Smooth muscle cell (in vitro differentiated cells): ENCODE results near the gene LARGE2. TPM values are rescaled to one million over a fixed set of nuclear protein-coding genes. Genes with fewer than 3 reads are reported as not detected.

Experiments used
- DNase-seq: peaks from one replicate; lab custom pipeline; 2025; ENCODE audit not compliant: unreplicated experiment; lab: John Stamatoyannopoulos, UW
- H2AFZ ChIP-seq: fragments of 200-600 bp; sonication (generic); 2 replicates; pipeline ENCODE4 v1.6.0; 2016; ENCODE audit warnings: antibody characterized with exemption, low read depth, mild to moderate bottlenecking
- H3F3A ChIP-seq: fragments of 200-600 bp; sonication (generic); 2 replicates; pipeline ENCODE4 v1.6.0; 2017; ENCODE audit warnings: antibody characterized with exemption, low read depth
- H3K27ac ChIP-seq: fragments of 200-600 bp; sonication (generic); 2 replicates; pipeline ENCODE4 v1.5.1; 2016; ENCODE audit warnings: low read depth, mild to moderate bottlenecking
- H3K27me3 ChIP-seq: fragments of 200-600 bp; sonication (generic); 2 replicates; pipeline ENCODE4 v1.6.1; 2016; ENCODE audit warnings: low read depth, mild to moderate bottlenecking
- H3K36me3 ChIP-seq: fragments of 200-600 bp; sonication (generic); 2 replicates; pipeline ENCODE4 v1.5.1; 2016; ENCODE audit warnings: low read depth
- H3K4me1 ChIP-seq: fragments of 200-600 bp; sonication (generic); 2 replicates; pipeline ENCODE4 v1.5.1; 2016; ENCODE audit warnings: low read depth
- H3K4me2 ChIP-seq: fragments of 200-600 bp; sonication (generic); 2 replicates; pipeline ENCODE4 v1.6.0; 2016; ENCODE audit warnings: mild to moderate bottlenecking
- H3K4me3 ChIP-seq: fragments of 200-600 bp; sonication (generic); 2 replicates; pipeline ENCODE4 v1.5.1; 2016; ENCODE audit warnings: mild to moderate bottlenecking
- H3K79me2 ChIP-seq: fragments of 200-600 bp; sonication (generic); 2 replicates; pipeline ENCODE4 v1.6.0; 2016; ENCODE audit warnings: low read depth, mild to moderate bottlenecking
- H3K9ac ChIP-seq: fragments of 200-600 bp; sonication (generic); 2 replicates; pipeline ENCODE4 v1.6.0; 2016; ENCODE audit warnings: low read depth
- H3K9me3 ChIP-seq: fragments of 200-600 bp; sonication (generic); replicated peaks from 2 replicates; pipeline ENCODE4 v1.5.1; 2016; ENCODE audit warnings: low read depth
- H4K20me1 ChIP-seq: fragments of 200-600 bp; sonication (generic); 2 replicates; pipeline ENCODE4 v1.6.0; 2016; ENCODE audit warnings: low read depth
- WGBS: methylation state at CpG from one replicate; pipeline ENCODE4 v1.1.7; 2016; ENCODE audit warnings: low lambda C conversion rate; 5-methylcytosine and 5-hydroxymethylcytosine counted together
- polyA plus RNA-seq: library from polyadenylated mRNA; unstranded; fragments of >200 nt; fragmentation: Nextera tagmentation; extraction: Ambion mirVana; gene quantifications from 2 replicates; pipeline ENCODE4 v1.2.1, GENCODE V29; 2016
- total RNA-seq: library from RNA; depleted of rRNA; stranded (reverse); fragments of >200 nt; gene quantifications from 2 replicates; pipeline ENCODE4 v1.2.3, GENCODE V29; 2014
- TF ChIP-seq, protein P1 (sequence below): fragments of 200-600 bp; sonication (generic); IDR thresholded peaks from 2 replicates; pipeline ENCODE4 v1.5.1; 2017; ENCODE audit warnings: borderline replicate concordance, mild to moderate bottlenecking, antibody characterized with exemption; ENCODE audit not compliant: insufficient read depth, poor library complexity, severe bottlenecking

Gene LARGE2
- total RNA-seq (0.40 TPM in 2 replicates), polyA plus RNA-seq (0.46 and 2.9 TPM in 2 replicates)

DNA sequence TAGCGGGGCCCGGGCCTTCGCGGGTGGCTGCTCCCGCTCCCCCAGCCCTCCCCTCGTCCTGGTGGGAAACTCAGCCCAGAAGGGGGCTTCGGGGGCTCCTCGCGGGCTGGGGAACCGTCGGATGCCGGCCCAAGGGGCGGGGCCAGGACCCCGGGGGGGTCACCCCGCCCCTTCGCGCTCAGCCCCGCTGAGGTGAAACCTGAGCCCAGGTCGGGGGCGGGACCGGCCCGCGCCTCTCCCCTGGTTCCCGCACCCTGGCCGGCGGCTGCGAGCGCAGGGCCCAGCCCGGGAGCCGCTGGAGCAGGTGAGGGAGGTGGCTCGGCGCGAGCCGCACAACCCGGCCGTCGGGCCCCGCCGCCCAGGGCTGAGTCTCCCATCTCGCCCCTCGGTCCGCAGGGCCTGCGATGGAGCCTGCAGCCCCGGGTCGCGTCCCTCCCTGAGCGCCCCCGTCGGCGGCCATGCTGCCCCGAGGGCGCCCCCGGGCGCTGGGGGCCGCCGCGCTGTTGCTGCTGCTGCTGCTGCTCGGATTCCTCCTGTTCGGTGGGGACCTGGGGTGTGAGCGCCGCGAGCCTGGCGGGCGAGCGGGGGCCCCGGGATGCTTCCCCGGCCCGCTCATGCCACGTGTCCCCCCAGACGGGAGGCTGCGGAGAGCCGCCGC lies at the start of gene LARGE2:
TSS of gene LARGE2 (plus strand) at position 232 of the 658 bp plus-strand sequence. CDS start at position 459, 227 bp downstream.
- no peak for DNase-seq
- Histone ChIP-seq H3K9ac (no peak within 1 kb of the TSS), H3K27me3 (peaks cover 47% of the 10 kb centered on the region), H3K4me3 (peak within 1 kb of the TSS; percentile 44), H3F3A (no peaks in the 10 kb centered on the region), H3K9me3 (no peaks in the 10 kb centered on the region), H3K79me2 (no peaks in the 10 kb centered on the region), H3K27ac (no peak within 1 kb of the TSS), H2AFZ (no peak within 1 kb of the TSS), H4K20me1 (no peaks in the 10 kb centered on the region), H3K4me1 (peaks cover 26% of the 10 kb centered on the region), H3K36me3 (no peaks in the 10 kb centered on the region), H3K4me2 (peak within 1 kb of the TSS; percentile 80)
- WGBS, result 2% methylated on average over 48 of the region's 73 CpGs
- TF ChIP-seq, protein P1, sequence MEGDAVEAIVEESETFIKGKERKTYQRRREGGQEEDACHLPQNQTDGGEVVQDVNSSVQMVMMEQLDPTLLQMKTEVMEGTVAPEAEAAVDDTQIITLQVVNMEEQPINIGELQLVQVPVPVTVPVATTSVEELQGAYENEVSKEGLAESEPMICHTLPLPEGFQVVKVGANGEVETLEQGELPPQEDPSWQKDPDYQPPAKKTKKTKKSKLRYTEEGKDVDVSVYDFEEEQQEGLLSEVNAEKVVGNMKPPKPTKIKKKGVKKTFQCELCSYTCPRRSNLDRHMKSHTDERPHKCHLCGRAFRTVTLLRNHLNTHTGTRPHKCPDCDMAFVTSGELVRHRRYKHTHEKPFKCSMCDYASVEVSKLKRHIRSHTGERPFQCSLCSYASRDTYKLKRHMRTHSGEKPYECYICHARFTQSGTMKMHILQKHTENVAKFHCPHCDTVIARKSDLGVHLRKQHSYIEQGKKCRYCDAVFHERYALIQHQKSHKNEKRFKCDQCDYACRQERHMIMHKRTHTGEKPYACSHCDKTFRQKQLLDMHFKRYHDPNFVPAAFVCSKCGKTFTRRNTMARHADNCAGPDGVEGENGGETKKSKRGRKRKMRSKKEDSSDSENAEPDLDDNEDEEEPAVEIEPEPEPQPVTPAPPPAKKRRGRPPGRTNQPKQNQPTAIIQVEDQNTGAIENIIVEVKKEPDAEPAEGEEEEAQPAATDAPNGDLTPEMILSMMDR, result no peak

DNA sequence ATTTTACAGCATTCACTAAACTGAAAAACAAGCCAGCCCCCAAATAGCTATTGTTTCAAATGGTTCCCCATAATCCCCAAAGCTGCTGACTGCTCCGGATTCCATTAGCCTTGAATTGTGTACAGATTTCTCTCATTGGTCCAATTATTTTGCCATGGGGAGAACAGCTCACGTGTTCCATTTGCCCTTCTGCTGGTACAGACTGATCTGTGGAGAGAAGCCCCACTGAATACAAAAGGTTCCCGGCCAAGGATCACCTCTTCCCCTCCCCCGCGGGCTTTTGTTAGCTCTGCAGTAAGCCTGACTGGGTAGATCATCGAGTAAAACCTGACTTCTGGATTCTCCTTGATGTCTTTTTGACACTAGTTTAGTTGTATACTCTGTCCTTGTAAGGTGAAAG lies 46.1 kb upstream of the LARGE2 start:
- no peak for DNase-seq

DNA sequence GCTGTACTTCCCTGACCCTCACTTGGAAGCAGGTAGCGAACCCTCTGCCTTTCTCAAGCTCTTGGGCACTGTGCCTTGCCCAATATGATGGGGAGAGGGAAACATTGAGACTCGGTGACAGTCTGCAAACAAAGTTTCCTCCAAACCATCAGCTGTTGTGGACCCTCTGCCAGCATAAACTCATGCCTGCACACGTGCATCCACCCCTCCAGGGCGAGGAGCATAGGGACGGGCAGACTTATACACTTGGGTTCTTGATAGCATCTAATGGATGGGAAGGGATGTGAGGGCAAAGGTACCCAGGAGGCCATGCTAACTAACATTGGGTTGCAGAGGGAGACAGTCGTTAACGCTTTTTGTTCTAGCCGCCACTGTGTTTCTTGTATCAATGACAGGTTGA lies 45.2 kb upstream of the LARGE2 start:
- TF ChIP-seq, protein P1, result no peak
- no peak overlapping the region for H3K9ac ChIP-seq
- DNase-seq, result no peak
- H3K36me3 ChIP-seq, result peaks cover 4% of the 10 kb centered on the region
- H3K4me2 ChIP-seq, result no peak overlapping the region
- no peaks in the 10 kb centered on the region for H3K9me3 ChIP-seq
- 99% methylated on average over 8 of the region's 8 CpGs for WGBS
- H2AFZ ChIP-seq, result no peak overlapping the region
- H3K4me3 ChIP-seq, result no peak overlapping the region
- peaks cover 13% of the 10 kb centered on the region for H3K4me1 ChIP-seq
- H3F3A ChIP-seq, result peaks cover 7% of the 10 kb centered on the region
- peaks cover 70% of the 10 kb centered on the region for H4K20me1 ChIP-seq
- H3K27ac ChIP-seq, result no peak overlapping the region
- no peaks in the 10 kb centered on the region for H3K27me3 ChIP-seq
- H3K79me2 ChIP-seq, result no peaks in the 10 kb centered on the region

More for the DNA sequence above, 46.1 kb upstream of the LARGE2 start:
- Histone ChIP-seq H3K27me3 (no peaks in the 10 kb centered on the region), H3K27ac (no peak overlapping the region), H3K4me3 (no peak overlapping the region), H3K4me1 (peaks cover 13% of the 10 kb centered on the region), H3K9ac (no peak overlapping the region), H4K20me1 (peaks cover 63% of the 10 kb centered on the region), H3K9me3 (no peaks in the 10 kb centered on the region), H3F3A (peaks cover 7% of the 10 kb centered on the region), H3K4me2 (no peak overlapping the region), H3K36me3 (peaks cover 4% of the 10 kb centered on the region), H2AFZ (no peak overlapping the region), H3K79me2 (no peaks in the 10 kb centered on the region)
- 83% methylated on average over 6 of the region's 6 CpGs for WGBS
- TF ChIP-seq, protein P1, result no peak

DNA sequence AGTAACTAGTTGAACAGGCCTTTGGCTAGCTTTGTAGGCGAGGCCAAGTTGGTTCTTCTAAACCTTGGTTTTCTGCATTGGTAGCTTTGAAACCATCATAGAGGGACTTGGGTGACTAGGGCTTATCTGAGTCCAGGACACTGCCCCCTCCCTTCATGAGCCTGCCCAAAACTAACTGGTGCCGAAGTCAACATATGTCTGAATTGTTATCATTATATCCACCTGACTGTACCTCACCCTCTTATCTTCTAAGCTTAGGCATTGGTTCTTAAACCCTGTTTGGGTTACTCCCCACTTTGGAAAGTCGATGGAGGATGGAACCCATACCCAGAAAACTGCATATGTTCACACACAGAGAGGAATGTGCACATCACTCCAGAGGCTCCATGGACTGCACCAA lies 44.6 kb upstream of the LARGE2 start:
- Histone ChIP-seq H3K9ac (no peak overlapping the region), H4K20me1 (peaks cover 71% of the 10 kb centered on the region), H3K4me1 (peaks cover 13% of the 10 kb centered on the region), H3K4me2 (no peak overlapping the region), H3K36me3 (peaks cover 4% of the 10 kb centered on the region), H3F3A (peaks cover 7% of the 10 kb centered on the region), H2AFZ (no peak overlapping the region), H3K9me3 (no peaks in the 10 kb centered on the region), H3K4me3 (no peak overlapping the region), H3K79me2 (no peaks in the 10 kb centered on the region), H3K27me3 (no peaks in the 10 kb centered on the region), H3K27ac (no peak overlapping the region)
- no peak for DNase-seq
- whole genome bisulfite sequencing, result 97% methylated on average over 3 of the region's 3 CpGs
- TF ChIP-seq, protein P1, result no peak
